Loucy (cell line): ENCODE data around the gene CELSR3.

Source experiments
- CTCF ChIP-seq: fragments of 200-600 bp; sonication (generic); conservative IDR thresholded peaks from 2 replicates; pipeline ENCODE4 v1.5.1; 2014; ENCODE audit warnings: mild to moderate bottlenecking, antibody characterized with exemption, low read length
- EZH2phosphoT487 ChIP-seq: fragments of 200-600 bp; IDR thresholded peaks from 2 replicates; pipeline ENCODE4 v1.6.1; 2018; ENCODE audit warnings: antibody characterized with exemption, mild to moderate bottlenecking, moderate library complexity, borderline replicate concordance

DNA sequence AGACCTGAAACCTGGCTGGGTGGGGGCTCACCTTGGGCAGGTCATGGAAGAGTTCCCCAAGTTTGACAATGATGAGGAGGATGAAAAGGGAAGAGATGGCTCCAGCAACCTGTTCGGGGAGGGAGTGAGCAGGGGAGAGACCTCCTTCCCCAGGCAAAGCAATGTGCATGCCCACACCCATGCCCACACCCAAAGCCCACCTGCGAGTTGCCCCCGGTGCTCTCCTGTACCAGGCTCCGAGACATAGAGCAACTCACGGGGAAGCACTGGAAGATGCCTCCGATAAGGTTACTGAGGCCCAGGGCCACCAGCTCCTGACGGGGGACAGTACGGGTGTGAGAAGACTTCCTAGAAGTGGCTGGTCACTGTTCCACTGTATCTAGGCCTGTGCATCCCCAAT lies 32.3 kb downstream of the CELSR3 start:
- no peak for TF ChIP-seq CTCF
- no peak for TF ChIP-seq EZH2phosphoT487
